Measurements from ENCODE around the gene TRUB2.

Gene TRUB2

GRCh38 chr9:128337936-128338335 is 15.7 kb upstream of the TRUB2 start:
- FAIRE-seq, result no peak
- no peak for TF ChIP-seq POLR2AphosphoS5 (IDR thresholded peaks at IDR 0.05; ENCODE audit: low read depth, low read length)
- TF ChIP-seq TAF1 (IDR thresholded peaks at IDR 0.05; ENCODE audit: borderline replicate concordance, low read depth, low read length), result no peak
- no peak for TF ChIP-seq POLR2A (IDR thresholded peaks at IDR 0.05; ENCODE audit: low read depth, low read length)
- no peak for DNase-seq (ENCODE audit: insufficient read length)

GRCh38 chr9:128335914-128336313 is 13.7 kb upstream of the TRUB2 start:
- TF ChIP-seq POLR2AphosphoS5 (IDR thresholded peaks at IDR 0.05; ENCODE audit: low read depth, low read length) (no peak), POLR2A (IDR thresholded peaks at IDR 0.05; ENCODE audit: low read depth, low read length) (no peak), TAF1 (IDR thresholded peaks at IDR 0.05; ENCODE audit: borderline replicate concordance, low read depth, low read length) (no peak)
- DNase-seq (ENCODE audit: insufficient read length), result no peak
- no peak for FAIRE-seq

GRCh38 chr9:128335161-128335560 is 12.9 kb upstream of the TRUB2 start:
- FAIRE-seq (no peak), DNase-seq (ENCODE audit: insufficient read length) (no peak)
- TF ChIP-seq TAF1 (IDR thresholded peaks at IDR 0.05; ENCODE audit: borderline replicate concordance, low read depth, low read length) (no peak), POLR2A (IDR thresholded peaks at IDR 0.05; ENCODE audit: low read depth, low read length) (no peak)

- DNase-seq (ENCODE audit: insufficient read length), result no peak
- FAIRE-seq, result no peak
- TF ChIP-seq POLR2A (IDR thresholded peaks at IDR 0.05; ENCODE audit: low read depth, low read length) (no peak), POLR2AphosphoS5 (IDR thresholded peaks at IDR 0.05; ENCODE audit: low read depth, low read length) (no peak), TAF1 (IDR thresholded peaks at IDR 0.05; ENCODE audit: borderline replicate concordance, low read depth, low read length) (no peak)
These were observed 11.2 kb upstream of the TRUB2 start for GRCh38 chr9:128333451-128333869.

- DNase-seq (ENCODE audit: insufficient read length), result no peak
- no peak for TF ChIP-seq TAF1 (IDR thresholded peaks at IDR 0.05; ENCODE audit: borderline replicate concordance, low read depth, low read length)
- no peak for TF ChIP-seq POLR2A (IDR thresholded peaks at IDR 0.05; ENCODE audit: low read depth, low read length)
- no peak for TF ChIP-seq POLR2AphosphoS5 (IDR thresholded peaks at IDR 0.05; ENCODE audit: low read depth, low read length)
- no peak for FAIRE-seq
These were observed 3.4 kb upstream of the TRUB2 start for GRCh38 chr9:128325629-128326028.

- TF ChIP-seq POLR2AphosphoS5 (IDR thresholded peaks at IDR 0.05; ENCODE audit: low read depth, low read length) (no peak), TAF1 (IDR thresholded peaks at IDR 0.05; ENCODE audit: borderline replicate concordance, low read depth, low read length) (no peak), POLR2A (IDR thresholded peaks at IDR 0.05; ENCODE audit: low read depth, low read length) (no peak)
- DNase-seq (ENCODE audit: insufficient read length), result no peak
- FAIRE-seq, result no peak
These were observed 2.2 kb upstream of the TRUB2 start for GRCh38 chr9:128324401-128324800.

GRCh38 chr9:128323791-128324190 is 1.5 kb upstream of the TRUB2 start:
- FAIRE-seq (no peak), DNase-seq (ENCODE audit: insufficient read length) (no peak)
- TF ChIP-seq TAF1 (IDR thresholded peaks at IDR 0.05; ENCODE audit: borderline replicate concordance, low read depth, low read length), result no peak
- no peak for TF ChIP-seq POLR2AphosphoS5 (IDR thresholded peaks at IDR 0.05; ENCODE audit: low read depth, low read length)
- no peak for TF ChIP-seq POLR2A (IDR thresholded peaks at IDR 0.05; ENCODE audit: low read depth, low read length)

- TF ChIP-seq POLR2A (IDR thresholded peaks at IDR 0.05; ENCODE audit: low read depth, low read length) (no peak), POLR2AphosphoS5 (IDR thresholded peaks at IDR 0.05; ENCODE audit: low read depth, low read length) (no peak), TAF1 (IDR thresholded peaks at IDR 0.05; ENCODE audit: borderline replicate concordance, low read depth, low read length) (no peak)
- DNase-seq (ENCODE audit: insufficient read length) (no peak), FAIRE-seq (no peak)
These were observed 1.0 kb upstream of the TRUB2 start for GRCh38 chr9:128323212-128323730.

- no peak for FAIRE-seq
These were observed 306 bp downstream of the TRUB2 start for GRCh38 chr9:128321879-128322403.

GRCh38 chr9:128321343-128321742 is 904 bp downstream of the TRUB2 start:
- TF ChIP-seq POLR2AphosphoS5 (IDR thresholded peaks at IDR 0.05; ENCODE audit: low read depth, low read length) (no peak), TAF1 (IDR thresholded peaks at IDR 0.05; ENCODE audit: borderline replicate concordance, low read depth, low read length) (no peak)
- no peak for DNase-seq (ENCODE audit: insufficient read length)
- no peak for FAIRE-seq

More at GRCh38 chr9:128321879-128322403, 306 bp downstream of the TRUB2 start:
- TF ChIP-seq POLR2AphosphoS5 (IDR thresholded peaks at IDR 0.05; ENCODE audit: low read depth, low read length) (no peak), TAF1 (IDR thresholded peaks at IDR 0.05; ENCODE audit: borderline replicate concordance, low read depth, low read length) (no peak), POLR2A (IDR thresholded peaks at IDR 0.05; ENCODE audit: low read depth, low read length) (no peak)
- DNase-seq (ENCODE audit: insufficient read length), result no peak

GRCh38 chr9:128317629-128318028 is 4.6 kb downstream of the TRUB2 start:
- FAIRE-seq (no peak), DNase-seq (ENCODE audit: insufficient read length) (no peak)
- TF ChIP-seq TAF1 (IDR thresholded peaks at IDR 0.05; ENCODE audit: borderline replicate concordance, low read depth, low read length) (no peak), POLR2AphosphoS5 (IDR thresholded peaks at IDR 0.05; ENCODE audit: low read depth, low read length) (no peak), POLR2A (IDR thresholded peaks at IDR 0.05; ENCODE audit: low read depth, low read length) (no peak)

- no peak for DNase-seq (ENCODE audit: insufficient read length)
These were observed 5.8 kb downstream of the TRUB2 start for GRCh38 chr9:128316421-128316820.

More at GRCh38 chr9:128316421-128316820, 5.8 kb downstream of the TRUB2 start:
- FAIRE-seq, result no peak
- no peak for TF ChIP-seq TAF1 (IDR thresholded peaks at IDR 0.05; ENCODE audit: borderline replicate concordance, low read depth, low read length)
- TF ChIP-seq POLR2A (IDR thresholded peaks at IDR 0.05; ENCODE audit: low read depth, low read length), result no peak

Measured in GM12892 (cell line).